SIG-M5 treated with dmso at 0.1 percent for 504 hours (cell line): ENCODE results near the gene NALCN.

Source experiments
- DNase-seq: peaks from one replicate; lab custom pipeline; 2025; ENCODE audit not compliant: unreplicated experiment; lab: John Stamatoyannopoulos, UW

NALCN gene

DNA sequence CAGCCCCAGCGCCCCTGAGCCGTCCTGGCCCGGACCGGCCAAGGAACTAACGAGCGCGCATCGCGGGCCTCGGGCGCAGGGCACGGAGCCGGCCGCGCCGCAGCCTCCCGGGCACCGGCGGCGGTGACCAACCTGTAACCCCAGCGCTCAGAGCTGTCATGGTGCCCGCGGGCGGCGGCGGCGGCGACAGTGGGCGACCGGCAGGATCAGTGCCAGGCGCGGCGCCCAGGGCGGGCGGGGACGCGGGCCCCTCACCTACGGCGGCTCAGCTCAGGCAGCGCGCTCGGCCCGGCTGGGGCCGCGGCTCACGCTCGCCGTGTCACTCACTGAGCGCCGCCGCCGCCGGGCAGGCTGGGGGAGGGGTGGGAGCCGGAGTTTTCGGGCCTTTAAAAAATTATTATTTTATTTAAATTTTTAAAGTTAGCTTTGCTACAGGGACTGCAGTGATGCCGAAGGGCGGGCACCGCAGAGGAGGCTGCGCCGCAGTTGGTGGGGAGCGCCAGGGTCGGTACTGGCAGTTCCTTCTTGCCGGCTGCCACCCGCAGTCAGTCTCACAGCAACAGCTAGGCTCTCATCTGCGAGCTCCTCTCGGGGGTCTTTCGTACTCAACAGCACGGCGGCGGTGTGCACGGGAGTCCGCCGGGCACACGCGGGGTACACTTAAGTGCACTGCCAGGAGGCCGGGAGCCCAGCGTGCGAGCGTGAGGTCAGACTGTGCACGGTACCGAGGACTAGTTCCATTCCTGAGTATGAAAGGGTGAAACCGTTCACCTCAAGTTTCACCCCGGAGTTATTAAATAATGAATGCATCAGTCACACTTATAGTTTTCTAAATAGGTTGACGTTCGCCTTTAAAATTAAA is at the start of gene NALCN:
NALCN (minus strand) TSS at position 328 of the 862 bp plus-strand sequence. CDS start 17,382 bp downstream, outside the sequence.
- DNase-seq: no peak

DNA sequence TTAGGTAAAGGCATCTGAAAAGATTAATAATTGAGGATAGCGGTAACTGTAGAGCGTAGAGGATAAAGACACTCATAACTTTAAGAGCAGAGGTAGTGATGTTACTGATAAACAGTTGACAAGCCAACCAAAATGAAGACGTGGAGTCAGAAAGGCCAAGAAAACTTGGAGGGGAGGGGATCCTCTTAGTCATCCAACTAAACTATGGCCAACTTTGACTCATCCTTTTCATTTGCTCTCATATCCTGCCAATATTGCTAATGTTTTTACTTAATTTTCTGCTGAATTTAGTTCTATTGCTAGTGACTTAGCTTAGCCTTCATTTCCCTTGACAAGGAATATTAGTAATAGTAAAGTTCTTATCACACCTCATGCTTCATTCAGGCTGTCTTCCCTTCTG is 49.6 kb upstream of the NALCN start:
- no peak for DNase-seq

DNA sequence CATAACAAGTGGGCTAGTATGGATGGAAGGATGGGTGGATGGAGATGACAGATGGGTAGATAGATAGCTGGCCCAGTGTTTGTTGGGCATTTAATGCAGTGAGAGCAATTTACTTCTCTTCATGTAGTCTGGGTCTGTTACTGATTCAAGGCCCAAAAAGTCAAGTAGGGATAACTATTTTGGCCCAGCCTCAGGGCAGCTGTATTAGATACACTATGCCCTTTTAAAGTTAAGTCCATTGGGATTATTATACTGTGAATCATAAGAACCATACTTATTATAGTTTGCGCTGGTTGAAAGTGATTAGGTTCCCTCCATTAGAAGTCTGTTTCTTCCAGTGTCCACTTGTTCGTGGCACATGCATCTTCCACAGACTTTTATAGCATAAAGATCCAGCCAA is 40.9 kb upstream of the NALCN start:
- DNase-seq: no peak

DNA sequence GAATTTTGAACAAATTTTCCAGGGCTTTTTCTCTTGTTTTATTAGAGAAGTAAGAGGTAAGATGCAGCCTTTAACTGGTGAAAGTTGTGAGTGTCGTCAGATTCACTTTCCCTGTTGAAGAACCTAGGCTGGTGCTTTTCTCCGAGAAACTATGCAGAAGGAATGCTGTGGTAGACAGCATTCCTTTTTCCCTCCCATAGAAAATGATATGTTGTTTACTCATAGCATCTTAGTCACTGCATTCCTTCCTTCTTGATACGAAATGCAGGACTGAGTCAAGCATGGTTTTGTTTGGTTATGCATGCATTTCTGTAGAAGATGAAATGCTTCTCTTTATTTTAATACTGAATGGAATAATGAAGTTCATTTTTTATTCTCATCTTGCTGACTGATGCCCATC is 39.6 kb upstream of the NALCN start:
- no peak for DNase-seq

DNA sequence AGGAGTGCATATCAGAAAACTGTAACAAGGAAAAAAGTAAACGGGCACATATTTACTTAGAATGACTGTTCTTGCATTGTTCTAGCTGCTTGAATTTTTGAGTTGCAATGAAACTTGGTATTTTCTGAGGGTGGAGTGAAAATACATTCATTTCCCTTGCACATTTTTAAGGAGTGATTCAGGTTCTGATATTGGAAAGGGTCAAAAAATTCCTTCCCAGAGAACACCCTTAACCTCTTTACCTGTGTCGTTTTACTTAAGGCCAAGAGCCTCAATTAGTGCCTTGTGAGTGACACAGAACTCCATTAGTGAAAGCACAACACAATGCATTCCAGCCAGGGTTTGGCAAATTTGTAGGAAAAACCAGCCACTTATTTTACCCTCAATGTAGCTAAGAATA is 38.5 kb upstream of the NALCN start:
- no peak for DNase-seq

DNA sequence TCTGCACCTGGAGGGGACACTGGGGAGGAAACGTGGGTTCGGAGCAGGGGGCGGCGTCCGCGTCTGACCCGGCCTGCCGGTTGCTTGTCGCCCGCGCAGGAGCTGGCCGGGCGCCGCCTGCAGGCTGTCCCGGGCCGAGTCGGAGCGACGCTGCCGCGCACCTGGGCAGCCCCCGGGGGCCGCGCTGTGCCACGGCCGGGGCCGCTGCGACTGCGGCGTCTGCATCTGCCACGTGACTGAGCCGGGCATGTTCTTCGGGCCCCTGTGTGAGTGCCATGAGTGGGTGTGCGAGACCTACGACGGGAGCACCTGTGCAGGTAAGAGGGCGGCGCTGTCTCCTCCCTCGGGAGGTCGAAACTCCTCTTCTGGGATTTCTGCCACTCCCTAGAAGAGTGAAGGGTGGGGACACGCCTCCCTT is 37.5 kb upstream of the NALCN start:
- DNase-seq: no peak

DNA sequence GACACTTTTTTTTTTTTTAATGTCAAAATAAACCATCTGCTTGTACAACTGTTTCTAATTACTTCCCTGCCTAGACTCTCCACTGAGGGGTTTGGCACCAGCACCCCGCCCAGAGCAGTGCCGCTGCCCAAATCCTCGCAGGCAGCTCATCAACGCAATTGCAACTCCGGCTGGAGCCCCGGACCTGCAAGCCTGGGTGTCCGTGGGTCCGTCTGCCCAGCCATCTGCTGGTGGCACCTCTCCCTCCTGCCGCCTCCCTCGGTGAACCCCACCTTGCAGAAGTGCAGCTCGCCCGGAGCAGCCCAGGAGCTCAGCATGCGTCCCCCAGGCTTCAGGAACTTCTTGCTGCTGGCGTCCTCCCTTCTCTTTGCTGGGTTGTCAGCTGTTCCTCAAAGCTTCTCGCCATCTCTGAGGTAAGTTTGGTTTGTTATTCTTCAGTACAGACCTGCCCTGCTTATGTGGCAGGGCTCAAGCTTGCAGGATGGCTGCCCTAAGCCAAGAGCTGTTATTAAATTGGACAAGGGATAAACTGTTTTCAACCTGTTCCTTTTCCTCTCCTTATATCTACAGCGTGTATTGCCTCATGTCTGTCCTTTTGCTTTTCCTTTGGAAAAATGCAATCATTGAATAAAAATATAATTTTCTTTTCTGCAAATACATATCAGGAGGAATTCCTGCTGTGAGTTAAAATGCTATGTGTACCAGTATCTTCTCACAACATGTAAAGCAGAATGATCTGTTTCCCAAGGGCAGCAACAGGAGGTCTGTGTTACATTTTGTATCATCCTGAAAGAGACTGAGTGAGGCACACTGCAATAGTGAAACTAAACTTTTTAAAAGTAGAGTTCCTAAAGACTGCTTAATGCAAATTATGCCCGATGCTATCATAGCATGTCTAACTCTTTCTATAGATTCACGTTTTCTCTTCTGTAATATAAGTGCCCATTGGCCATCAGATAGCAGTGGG is 36.5 kb upstream of the NALCN start, which contains the start of gene ITGBL1:
ITGBL1 (plus strand) TSS at position 157 of the 967 bp plus-strand sequence; CDS start at position 316, 159 bp downstream.
- no peak for DNase-seq

DNA sequence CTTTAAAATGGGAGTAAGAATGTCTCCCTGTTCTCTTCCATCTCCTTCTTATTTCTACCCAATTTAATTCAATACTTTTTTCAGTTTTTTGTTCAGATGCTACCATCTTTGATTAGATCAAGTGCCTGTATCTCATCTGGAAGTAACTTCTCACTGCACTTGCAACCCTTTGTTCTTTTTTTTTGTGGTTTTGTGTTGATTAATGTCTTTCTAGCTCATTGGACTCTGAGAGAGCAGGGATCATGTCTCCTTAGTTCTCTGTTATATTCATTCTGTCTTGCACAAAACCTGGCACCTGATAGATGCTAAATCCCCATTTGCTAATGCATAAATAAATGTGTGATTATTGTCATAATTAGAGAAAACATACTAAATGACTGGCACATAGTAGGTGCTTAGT is 35.3 kb upstream of the NALCN start:
- no peak for DNase-seq

DNA sequence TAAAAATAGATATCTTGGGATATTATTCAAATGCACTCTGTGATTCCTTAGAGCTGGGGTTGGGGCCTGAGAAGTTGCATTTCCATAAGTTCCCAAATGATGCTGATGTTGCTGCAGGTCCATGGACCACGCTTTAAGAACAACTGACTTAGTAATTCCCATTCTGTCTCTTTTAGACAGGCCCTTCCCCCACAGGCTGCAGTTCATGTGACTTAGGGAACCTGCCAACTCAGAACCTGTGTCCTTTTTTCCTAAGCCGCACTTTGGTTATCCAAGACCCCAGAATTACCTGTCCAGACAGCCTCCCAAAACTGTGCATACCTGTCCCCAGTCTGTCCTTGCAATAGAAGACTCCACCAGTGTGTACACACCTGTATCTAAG is 34.4 kb upstream of the NALCN start:
- no peak for DNase-seq

DNA sequence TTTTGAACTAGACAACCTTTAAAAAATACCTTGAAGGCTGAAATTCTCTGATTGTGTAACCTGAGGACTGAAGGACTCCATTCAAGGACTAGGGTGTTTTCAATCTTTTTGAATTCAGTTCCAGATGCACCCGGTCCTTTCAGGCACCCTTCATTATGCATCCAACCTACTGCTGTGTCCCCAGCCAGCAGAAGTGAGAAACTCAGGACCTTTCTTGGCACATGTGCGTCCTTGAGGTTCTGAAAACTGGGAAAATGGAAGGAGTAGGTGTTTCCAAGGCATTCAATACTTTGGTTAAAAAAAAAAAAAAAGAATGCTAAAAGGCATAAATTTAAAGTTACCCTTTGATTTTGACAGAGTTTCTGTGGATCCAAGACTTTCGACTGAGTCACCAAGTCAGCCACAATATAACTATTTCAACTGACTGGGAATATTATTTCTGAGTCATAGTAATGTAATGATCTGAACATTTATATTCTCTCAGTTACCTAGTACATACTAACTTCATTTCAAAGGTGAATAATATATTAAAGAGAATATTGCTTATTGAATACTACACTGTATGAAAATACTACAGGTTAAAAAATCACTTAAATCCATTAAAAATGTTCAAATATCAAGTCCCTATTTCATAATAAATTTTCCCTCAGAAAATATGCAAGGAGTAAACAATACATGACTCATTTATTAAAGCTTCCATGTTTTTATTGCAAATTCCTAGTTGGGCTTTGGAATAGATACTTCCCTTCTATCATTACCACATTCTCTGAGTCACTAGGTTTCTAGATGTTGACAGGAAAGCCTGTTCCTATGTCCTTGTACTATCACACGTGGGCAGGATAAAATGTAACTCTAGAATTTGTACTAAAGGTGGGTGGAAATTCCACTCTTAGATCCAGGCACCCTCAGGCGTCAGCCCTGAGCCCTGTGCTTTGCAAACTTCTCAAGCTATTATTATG is 33.8 kb upstream of the NALCN start:
- DNase-seq: no peak

DNA sequence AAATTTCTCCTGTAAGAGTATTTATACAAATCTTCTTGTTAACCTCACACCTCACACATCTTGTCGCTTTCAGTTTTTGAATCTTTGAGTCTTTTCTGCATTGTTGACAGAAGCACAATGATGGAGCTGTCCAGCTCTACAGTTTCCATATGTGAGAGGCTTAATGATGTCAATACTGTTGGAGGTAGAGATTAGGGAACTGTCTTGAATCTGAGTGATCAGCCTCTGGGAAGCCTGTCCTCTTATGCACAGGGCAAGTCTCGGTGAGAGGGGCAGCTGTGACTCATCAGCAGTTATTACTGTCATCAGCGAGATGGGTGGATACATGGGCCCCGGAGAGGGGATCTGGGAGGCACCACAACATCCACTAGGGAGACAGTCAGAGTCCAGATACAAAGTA is 31.5 kb upstream of the NALCN start:
- DNase-seq: no peak

DNA sequence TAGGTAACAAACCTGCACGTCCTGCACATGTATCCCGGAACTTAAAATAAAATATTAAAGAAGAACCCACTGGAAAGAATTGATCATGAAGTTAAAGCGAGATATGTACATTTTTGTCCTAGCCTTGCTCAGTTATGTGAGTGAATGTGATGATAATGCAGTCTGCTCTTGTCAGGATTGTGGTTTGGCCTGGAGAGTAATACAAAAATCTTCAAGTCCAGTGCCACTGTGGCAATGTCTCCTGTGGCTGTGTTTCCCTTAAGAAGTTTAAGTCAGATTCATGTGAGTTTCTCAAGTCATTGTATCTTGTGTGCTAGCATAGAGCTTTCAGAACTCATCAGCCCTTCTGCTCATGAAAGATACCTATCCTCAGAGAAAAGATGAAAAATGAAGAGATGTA is 18.2 kb upstream of the NALCN start:
- no peak for DNase-seq

DNA sequence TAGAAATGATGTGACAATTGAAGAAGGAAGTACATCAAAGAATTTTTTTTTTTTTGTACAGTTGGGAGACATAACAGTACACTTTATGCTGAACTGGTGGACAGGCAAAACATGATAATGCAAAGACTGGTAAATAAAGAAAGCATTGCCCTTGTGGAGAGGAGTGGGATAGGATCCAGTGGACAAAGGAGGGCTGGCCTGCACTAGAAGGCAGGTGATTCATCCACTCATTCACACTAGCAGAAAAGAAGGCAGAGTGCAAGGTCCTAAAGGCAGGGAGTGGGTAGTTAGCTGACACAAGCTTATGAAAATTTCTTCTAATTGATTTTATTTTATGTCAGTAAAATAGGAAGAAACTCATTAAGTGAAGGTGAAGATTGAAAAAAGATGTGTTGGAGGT is 17.6 kb upstream of the NALCN start:
- DNase-seq: no peak

DNA sequence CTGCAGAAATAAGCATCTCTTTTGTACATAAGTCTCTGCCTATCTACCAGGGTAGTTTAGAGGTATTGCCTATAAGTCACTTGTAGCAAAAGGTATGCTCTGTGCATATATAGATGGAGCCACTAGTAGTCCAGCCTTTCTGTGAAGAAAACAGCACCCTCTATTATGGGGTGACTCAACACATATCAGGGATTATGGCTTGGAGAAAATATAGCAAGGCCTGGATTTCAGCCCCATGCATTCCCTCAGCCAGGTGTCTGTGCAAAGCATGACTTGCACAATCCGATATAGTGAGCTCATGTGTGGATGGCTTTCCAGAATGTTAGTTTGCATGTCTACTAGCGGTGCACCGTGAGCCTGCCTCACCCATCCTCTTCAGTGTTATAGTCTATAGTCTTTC is 13.4 kb upstream of the NALCN start:
- no peak for DNase-seq

DNA sequence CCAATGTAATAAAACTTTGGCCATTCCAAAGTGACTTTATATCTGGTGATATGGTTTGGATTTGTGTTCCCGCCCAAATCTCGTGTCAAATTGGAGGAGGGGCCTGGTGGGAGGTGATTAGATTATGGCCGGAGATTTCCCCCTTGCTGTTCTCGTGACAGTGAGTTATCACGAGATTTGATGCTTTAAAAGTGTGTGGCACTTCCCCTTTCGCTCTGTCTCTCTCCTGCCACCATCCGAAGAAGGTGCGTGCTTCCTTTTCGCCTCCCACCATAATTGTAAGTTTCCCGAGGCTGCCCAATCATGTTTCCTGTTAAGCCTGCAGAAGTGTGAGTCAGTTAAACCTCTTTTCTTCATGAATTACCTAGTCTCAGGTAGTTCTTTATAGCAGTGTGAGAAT is 9.3 kb upstream of the NALCN start:
- no peak for DNase-seq

DNA sequence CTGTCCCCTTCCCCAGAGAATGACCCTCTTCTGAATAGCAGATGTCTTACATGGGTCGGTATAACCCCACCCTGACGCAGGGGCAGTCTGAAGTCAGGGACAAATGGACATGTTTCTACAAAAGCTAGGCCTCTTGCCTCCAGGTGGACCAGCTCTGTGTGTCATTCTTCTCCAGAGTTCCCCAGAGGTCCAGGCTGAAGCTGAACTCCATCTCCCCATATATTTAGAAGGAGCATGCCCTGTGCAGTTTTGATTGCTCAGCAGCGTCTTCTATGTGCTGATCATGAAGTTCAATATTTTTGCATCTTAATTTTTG is 8.8 kb upstream of the NALCN start:
- no peak for DNase-seq

DNA sequence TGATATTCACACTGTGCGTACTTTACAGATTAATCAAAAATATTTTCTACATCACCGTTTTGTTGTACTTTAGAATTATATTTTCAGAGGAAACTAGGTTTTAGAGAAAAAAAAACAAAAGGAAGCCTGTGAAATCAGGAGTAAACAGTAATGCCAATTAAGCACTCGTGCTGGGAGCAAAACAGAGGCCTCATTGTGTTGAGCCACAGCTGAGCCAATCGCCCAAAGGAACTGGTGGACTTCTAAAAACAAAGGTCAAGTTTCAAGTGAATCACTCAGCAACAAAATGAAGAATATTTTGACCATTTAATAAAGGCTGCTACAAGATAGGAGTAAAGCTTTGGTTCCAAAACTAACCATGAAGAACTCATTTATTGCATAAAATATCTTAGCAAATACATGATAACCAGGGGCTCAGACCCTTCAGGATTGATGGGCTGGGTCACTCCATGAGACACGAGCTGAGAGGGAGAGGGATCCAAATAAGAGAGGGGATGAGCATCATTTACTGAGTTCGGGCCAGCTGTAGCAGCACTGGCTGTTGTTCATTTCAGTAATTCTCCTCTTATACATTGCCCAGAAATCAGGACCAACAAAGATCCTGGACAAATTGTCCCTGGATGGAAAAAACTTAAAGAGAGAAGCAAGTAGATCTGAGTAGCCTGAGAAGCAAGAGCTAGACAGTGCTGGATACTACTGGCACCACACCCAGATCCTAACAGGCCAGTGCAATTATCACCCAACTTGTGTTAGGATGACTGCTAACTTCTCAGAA is 8.3 kb upstream of the NALCN start:
- DNase-seq: no peak

DNA sequence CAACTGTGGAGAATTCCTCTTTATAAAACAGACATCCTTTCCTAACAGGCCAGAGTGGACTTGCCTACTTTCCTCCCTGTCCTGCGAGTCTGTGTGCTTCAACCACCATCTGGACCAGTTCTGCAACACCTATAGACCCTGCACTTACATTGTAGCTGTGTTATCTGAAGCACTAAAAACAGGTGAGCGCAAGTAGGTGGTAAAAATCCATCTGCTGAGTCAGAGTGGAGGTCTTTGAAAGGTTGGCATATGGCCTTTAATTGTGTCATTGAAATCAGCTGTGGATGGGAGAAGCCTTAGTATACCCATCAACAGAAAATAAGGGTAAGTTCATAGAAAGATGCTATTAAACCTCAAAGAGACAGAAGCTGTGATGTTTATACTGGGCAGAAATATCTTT is 7.6 kb upstream of the NALCN start:
- DNase-seq: no peak

DNA sequence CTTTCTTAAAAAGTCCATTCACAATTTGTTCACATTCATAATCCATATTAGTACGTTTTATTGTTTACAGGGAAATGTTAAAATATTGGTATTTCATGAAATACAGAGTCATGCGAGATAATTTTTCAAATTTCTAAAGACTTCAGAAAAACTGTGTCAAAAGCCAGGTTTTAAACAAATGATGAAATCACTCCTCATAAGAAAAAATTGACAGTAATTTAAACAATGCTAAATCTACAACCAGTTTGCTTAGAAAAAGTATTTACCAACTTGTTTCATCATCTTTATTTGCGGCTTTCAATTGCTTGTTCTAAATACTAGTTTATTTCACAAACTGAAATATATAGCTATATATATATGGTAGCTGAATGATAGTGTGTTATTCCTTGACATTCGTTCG is 1.2 kb upstream of the NALCN start:
- no peak for DNase-seq

DNA sequence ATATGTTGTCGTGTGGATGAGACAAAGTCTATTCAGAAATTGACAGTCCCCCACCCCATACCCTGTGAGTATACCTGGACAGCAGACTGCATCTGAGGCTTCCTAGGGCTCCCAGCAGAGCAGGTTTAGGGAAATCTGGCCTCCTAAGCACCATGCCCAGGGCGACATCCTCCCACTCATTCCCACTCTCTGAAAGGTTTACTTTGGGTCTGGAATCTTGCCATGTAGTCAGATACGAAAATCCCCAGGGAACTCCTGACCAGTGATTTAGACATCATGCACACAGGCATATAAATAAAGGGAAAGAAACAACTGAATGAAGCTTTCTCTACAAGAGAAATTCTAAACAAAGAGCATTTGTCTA is 717 bp upstream of the NALCN start:
- DNase-seq: no peak
